GM15510 (cell line): ENCODE results near the gene GCNT4.

Experiments
- POLR2A ChIP-seq: IDR thresholded peaks from 3 replicates; pipeline ENCODE4 v1.6.1; 2011; ENCODE audit warnings: borderline replicate concordance; ENCODE audit not compliant: insufficient read length; ENCODE audit errors: extremely low read depth

GCNT4 gene, protein sequence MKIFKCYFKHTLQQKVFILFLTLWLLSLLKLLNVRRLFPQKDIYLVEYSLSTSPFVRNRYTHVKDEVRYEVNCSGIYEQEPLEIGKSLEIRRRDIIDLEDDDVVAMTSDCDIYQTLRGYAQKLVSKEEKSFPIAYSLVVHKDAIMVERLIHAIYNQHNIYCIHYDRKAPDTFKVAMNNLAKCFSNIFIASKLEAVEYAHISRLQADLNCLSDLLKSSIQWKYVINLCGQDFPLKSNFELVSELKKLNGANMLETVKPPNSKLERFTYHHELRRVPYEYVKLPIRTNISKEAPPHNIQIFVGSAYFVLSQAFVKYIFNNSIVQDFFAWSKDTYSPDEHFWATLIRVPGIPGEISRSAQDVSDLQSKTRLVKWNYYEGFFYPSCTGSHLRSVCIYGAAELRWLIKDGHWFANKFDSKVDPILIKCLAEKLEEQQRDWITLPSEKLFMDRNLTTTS

DNA sequence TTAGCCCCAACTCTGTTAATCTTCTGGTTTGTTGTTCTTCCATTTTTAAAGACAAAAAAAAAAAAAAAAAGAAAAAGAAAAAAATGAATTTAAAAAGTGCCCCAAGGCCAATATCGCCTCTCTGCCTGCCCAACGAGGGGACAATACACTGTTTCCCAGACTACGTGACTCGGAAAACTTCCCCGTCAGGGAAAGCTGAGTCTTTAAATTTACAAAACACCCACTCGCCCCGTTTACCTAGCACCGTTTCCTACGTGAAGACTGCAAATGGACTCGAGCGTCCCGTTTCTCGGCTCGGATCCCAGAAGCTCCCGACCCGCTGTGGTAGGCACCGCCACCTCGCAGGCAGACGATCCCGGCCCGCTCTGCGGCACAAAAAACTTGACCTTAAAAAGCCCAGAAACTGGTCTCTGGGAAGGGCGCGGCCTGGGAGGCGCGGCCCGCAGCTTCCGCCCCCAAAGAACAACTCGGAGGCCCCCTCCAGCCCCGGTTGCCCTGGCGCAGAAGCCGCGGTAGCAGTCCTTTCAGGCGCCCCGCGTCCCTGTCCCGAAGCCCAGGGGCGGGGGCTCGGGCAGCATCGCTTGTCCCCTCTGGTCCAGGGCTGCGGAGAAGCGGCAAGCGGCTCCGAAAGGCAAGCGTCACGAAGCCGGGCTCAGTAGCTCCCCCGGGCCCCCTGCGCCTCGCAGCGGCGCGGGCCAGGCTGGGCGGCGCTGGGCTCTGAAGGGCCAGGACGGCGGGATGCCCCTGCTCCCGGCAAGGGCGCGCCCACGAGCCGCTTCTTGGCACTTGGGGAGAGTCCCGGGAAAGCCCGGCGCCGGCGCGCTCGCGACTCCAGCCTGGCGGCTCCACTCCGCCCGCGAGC is at the start of gene GCNT4:
Gene GCNT4, minus strand, starts transcription at position 367 of the 862 bp plus-strand sequence. CDS start 22,521 bp downstream, outside the sequence.
- TF ChIP-seq POLR2A: no peak

DNA sequence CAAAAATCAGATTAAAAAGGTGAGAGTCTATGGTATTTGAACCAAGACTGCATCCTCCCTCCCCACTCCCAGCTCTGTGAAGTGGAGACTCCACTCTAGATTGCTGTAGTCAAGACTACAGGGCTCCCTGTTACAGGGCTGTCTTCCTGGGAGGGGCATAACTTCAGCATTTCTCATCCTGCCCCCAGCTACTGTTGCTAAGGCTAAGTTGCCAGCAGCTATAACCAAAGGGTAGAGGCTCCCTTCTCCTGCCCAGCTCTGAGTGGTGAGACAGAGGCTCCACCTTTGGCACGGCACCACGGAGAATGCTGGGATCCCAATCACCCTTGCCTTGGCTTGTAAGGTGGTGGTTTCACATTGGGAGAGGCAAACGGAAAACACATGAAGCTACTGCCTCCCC is 39.2 kb upstream of the GCNT4 start:
- TF ChIP-seq POLR2A: no peak

DNA sequence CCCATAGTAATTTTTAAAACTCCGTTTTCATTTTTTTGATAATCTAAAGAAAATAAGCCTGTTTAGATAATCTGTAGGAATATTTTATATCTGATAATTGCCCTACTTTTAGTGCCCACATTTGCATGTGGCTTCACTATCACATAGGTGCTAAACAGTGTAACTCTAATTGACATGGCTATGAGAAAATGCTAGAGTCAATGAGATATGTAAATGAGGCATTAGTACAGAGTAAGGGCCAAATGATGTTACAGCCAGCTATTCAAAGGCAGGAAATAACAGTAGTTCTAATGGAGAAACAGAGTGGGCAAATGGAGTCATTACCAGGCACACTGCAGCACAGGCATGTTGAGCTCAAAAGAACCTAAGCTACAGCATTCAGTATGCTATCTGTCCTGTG is 37.3 kb upstream of the GCNT4 start:
- no peak for TF ChIP-seq POLR2A

DNA sequence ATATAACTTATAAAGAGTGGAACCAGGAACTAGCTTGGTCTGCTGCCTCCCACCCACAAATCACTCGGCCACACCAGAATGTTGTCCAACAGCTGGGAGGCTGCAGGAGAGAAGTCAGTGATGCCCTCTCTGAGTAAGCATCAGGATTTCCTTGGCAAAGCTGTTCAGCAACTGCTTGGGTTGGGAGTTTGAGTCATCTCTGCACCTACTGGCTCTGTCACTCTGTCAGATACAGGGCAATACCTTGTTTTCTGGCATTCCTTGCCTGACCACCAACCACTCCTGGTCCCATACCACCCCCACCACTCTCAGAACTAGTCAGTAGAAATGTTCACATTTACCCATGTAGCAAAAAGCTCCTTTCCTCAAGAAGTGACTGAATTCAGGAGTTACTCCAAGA is 36.8 kb upstream of the GCNT4 start:
- no peak for TF ChIP-seq POLR2A

DNA sequence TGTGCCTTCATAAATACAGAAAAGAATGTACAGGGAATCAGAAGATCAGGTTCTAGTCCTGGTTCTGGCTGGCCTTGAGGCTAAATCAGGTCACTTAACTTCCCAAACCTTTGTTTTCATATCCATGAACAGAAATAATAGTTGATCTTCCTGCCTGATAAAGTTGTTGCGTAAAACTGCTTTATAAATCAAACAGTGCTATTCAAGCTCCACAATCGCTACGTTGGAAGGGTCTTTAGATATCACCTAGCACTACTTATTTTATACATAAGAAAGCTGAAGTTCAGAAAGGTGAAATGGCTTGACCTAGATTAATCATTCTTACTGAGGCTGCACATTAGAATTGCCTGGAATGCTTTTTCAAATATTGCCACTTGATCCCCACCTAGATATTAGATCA is 36.3 kb upstream of the GCNT4 start:
- TF ChIP-seq POLR2A: no peak

DNA sequence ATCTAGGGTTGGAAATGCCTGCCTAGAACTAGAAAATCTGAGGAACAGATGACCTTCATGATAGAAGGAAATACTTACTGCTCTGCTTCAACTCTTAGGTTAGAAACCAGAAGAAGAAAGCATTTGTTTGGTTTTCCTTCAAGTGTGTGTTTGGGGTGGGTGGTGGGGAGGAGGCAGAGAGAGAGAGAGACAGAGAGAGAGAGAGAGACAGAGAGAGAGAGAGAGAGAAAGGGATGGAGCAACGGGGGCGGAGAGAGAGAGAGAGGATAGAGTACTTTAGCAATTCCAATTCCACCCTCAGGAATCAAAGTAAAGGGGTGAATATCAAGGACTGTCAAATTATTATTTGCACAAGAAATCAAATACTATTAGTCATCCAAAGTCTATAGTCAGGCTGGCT is 29.2 kb upstream of the GCNT4 start:
- TF ChIP-seq POLR2A: no peak

DNA sequence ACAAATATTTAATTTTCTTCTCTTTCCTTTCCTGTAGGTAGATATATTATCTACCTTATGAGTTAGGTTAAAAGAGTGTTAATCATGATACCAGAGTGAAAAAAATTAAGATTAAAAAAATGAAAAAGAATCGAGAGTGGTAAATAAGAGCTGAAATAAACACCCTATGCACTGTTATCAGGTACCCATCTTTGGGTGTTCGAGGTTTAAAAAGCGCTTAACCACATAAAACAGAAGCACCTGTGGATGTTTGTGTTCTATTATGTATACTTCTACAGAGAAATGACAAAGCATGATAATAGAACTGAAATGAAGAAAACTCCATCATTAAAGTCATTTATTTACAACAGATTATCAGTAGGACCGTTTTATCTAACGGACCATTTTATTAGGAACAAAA is 25.7 kb upstream of the GCNT4 start:
- no peak for TF ChIP-seq POLR2A

DNA sequence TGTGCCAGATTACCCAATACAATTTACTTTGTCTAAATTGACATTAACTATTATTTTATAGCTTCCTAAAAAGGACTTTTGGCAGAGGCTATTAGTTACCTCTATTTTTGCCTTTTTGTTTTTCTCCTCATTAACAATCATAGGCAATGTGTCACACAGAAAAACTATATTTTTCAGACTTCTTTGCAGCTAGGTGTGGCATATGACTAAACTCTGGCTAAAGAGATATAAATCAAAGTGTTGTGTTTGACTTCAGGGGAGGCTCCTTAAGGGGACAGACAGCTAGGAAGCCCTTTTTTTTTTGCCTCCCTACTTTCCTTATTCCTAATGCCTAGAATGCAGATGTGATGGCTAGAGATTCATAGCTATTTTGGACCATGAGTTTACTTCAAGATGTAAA is 19.7 kb upstream of the GCNT4 start:
- TF ChIP-seq POLR2A: no peak

DNA sequence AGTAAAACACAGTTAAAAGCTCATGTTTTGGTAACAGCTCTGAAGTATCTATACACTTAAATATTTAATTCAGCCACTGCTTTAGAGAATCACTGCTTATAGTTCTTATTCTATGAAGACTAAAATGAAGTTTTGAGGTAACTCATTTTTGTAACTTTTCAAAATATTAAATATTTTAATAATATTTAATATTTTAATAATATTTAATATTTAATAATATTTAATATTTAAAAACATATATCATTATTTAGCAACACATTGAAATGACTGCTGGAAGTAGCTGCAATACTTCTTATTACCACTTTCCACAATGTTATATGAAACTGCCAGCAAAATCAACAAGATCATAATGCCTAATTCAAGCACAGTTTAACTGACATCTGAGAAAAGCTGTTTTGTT is 18.7 kb upstream of the GCNT4 start:
- TF ChIP-seq POLR2A: no peak

DNA sequence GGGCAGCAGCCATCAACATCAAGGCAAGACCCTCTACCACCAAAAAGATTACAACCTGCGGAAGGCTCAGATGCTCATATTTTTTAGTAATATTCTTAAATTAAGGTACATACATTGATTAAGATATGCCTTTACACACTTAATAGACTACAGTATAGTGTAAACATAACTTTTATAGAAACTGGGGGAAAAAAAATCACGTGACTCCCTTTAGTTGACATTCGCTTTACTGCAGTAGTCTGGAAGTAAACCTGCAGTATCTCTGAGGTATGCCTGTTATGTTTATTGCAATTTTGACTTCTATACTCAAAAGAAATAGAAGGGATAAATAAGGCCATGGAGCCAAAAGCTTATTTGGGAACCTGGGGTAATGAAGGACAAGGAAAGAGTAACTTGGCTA is 15.1 kb upstream of the GCNT4 start:
- no peak for TF ChIP-seq POLR2A

DNA sequence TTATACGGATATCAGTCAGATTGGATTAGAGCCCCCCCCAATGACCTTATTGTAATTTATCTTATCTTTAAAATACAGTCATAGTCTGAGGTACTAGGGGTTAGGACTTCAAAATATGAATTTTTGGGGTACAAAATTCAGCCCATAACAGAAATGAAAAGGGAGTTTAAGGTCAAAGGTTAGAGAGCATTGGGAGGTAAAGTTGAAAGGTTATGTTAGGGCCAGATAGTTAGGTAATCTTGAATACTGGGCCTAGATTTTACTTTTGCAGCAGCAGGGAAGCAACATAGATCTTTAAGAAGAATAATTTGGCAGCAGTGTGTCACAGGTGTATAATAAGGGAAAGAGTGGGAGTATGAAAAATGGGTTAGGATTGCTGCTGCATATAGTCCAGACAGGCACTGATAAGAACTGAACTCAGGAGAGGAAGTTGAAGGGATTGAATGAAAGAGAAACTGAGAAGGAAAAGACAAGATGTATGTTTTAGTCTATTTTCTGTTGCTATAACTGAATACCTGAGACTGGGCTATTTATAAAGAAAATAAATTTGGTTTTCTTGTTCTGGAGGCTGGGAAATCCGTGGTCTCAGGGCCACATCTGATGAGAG is 10.7 kb upstream of the GCNT4 start:
- TF ChIP-seq POLR2A: no peak

DNA sequence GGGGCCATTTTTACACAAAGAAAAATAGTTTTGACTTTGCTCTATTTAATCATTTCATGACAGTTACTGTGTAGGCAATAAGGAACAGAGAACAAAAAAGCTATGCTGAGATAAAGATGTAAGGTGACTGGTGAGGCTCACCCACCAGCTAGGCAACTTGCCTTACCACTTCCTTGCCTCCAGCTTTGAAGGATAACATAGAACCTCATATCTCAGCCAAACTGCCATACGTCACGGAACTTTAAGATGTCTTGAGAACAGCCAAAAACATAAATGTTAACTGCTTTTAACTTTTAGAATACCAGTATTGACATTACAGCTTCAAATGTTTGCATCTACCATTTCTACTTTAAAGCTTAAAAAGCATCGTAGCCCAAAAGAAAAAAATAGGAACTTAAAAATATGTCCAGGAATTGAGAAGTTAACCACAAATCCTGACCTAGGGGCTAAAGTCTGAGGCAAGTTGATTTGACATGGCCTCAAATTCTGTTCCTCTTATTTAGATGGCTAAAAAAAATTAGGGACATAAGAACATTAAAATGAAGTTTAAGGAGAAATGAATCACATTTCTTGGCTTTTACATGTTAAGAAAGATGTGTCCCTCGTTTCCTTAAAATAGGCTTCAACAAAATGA is 7.7 kb upstream of the GCNT4 start:
- no peak for TF ChIP-seq POLR2A

DNA sequence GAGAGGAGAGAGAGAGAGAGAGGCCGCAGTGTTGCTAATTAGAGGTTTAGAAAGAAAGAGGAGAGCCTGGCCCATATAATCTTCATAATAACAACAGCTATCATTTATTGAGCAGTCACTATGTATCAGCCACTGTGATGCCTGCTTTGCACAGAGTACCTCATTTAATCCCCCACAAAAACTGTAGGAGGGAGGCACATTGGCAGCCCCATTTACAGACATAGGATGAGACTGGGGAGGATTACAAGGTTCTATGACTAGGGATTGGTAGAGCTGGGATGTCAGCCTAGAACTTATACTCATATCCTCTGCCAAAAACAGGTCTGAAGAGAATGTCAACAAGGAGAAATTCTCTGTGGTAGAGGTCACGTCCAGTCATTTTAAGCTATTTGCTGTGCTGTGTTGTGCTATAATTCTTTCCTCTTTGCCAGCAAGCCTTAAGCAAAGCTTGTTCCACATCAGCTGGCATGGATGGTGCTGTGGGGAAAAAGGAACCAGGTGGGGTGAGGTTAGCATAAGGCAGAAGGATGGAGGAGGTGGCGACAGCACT is 6.7 kb upstream of the GCNT4 start:
- TF ChIP-seq POLR2A: no peak

DNA sequence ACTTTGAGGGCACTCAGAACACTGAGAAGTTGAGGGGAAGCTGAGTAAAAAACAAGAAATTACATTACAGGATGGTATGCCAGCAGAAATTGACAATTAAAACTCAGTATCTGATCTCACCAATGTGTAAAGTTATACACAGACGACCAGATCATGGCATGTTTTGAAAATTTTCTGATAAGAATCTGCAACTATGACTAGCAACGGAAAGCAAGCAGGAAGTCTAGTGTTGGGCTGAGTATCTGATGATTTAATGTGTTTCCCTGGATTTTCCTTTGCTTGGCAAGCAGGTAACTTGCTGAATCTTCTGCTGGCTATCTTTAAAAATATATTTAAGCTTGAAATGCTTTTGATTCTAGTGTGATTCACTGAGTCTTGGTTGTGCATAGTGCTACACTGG is 5.2 kb upstream of the GCNT4 start:
- TF ChIP-seq POLR2A: no peak
